ENCODE measurements around the gene SORCS1. TPM values are rescaled to one million over a fixed set of nuclear protein-coding genes. Genes with fewer than 3 reads are reported as not detected.

Gene SORCS1
- total and polyA plus RNA-seq, 2 donors (not counting 1 experiment from before 2014, with no cell fraction given): under 0.01 to 0.01 TPM

- H4K20me1 ChIP-seq (ENCODE audit: control insufficient read depth, extremely low read depth, insufficient read depth, low read length): no peaks in the 10 kb centered on the region
- no peaks in the 10 kb centered on the region for H3K36me3 ChIP-seq (ENCODE audit: control insufficient read depth, insufficient read depth, low read length)
- DNase-seq (ENCODE audit: low read depth in 2 of 2): no peak
- no peak overlapping the region for H3K27ac ChIP-seq (ENCODE audit: insufficient read depth, low read length)
- no peaks in the 10 kb centered on the region for H3K9me3 ChIP-seq (ENCODE audit: control insufficient read depth, insufficient read depth, low read depth, low read length)
- no peak overlapping the region for H2AFZ ChIP-seq (ENCODE audit: low read length)
- TF ChIP-seq CTCF (conservative IDR thresholded peaks at IDR 0.05 in 1 of 2, IDR thresholded peaks at IDR 0.05 in 1 of 2; ENCODE audit: low read depth in 1 of 2, low read length in 2 of 2): no peak
- TF ChIP-seq EZH2 (IDR thresholded peaks at IDR 0.05; ENCODE audit: low read length, missing control alignments): no peak
- no peak overlapping the region for H3K9ac ChIP-seq (ENCODE audit: insufficient read depth, low read length)
- no peaks in the 10 kb centered on the region for H3K79me2 ChIP-seq (ENCODE audit: control insufficient read depth, insufficient read depth, low read length)
- no peak overlapping the region for H3K4me3 ChIP-seq (replicated peaks in 1 of 4; ENCODE audit: control extremely low read depth in 1 of 4, insufficient read depth in 1 of 4, low read depth in 3 of 4, low read length in 4 of 4)
- H3K4me1 ChIP-seq (ENCODE audit: control insufficient read depth, extremely low read depth, insufficient read depth, low read length): no peaks in the 10 kb centered on the region
- no peaks in the 10 kb centered on the region for H3K27me3 ChIP-seq (ENCODE audit: control insufficient read depth, insufficient read depth, low read length)
- no peak overlapping the region for H3K4me2 ChIP-seq (ENCODE audit: extremely low read depth, insufficient read depth, low read length)
Measured at GRCh38 chr10:106768204-106768603, 396.3 kb downstream of the SORCS1 start.

- DNase-seq (ENCODE audit: low read depth in 2 of 2): no peak
- Histone ChIP-seq H3K4me2 (ENCODE audit: extremely low read depth, insufficient read depth, low read length) (no peak overlapping the region), H3K4me1 (ENCODE audit: control insufficient read depth, extremely low read depth, insufficient read depth, low read length) (no peaks in the 10 kb centered on the region), H3K4me3 (replicated peaks in 1 of 4; ENCODE audit: control extremely low read depth in 1 of 4, insufficient read depth in 1 of 4, low read depth in 3 of 4, low read length in 4 of 4) (no peak overlapping the region), H3K27me3 (ENCODE audit: control insufficient read depth, insufficient read depth, low read length) (no peaks in the 10 kb centered on the region), H4K20me1 (ENCODE audit: control insufficient read depth, extremely low read depth, insufficient read depth, low read length) (no peaks in the 10 kb centered on the region), H3K9me3 (ENCODE audit: control insufficient read depth, insufficient read depth, low read depth, low read length) (no peaks in the 10 kb centered on the region), H2AFZ (ENCODE audit: low read length) (no peak overlapping the region), H3K36me3 (ENCODE audit: control insufficient read depth, insufficient read depth, low read length) (no peaks in the 10 kb centered on the region), H3K79me2 (ENCODE audit: control insufficient read depth, insufficient read depth, low read length) (no peaks in the 10 kb centered on the region), H3K27ac (ENCODE audit: insufficient read depth, low read length) (no peak overlapping the region), H3K9ac (ENCODE audit: insufficient read depth, low read length) (no peak overlapping the region)
- TF ChIP-seq CTCF (conservative IDR thresholded peaks at IDR 0.05 in 1 of 2, IDR thresholded peaks at IDR 0.05 in 1 of 2; ENCODE audit: low read depth in 1 of 2, low read length in 2 of 2) (no peak), EZH2 (IDR thresholded peaks at IDR 0.05; ENCODE audit: low read length, missing control alignments) (no peak)
Measured at GRCh38 chr10:106765928-106766327, 398.6 kb downstream of the SORCS1 start.

GRCh38 chr10:106765241-106765754, 399.2 kb downstream of the SORCS1 start:
- TF ChIP-seq EZH2 (IDR thresholded peaks at IDR 0.05; ENCODE audit: low read length, missing control alignments): no peak
- no peak for TF ChIP-seq CTCF (conservative IDR thresholded peaks at IDR 0.05 in 1 of 2, IDR thresholded peaks at IDR 0.05 in 1 of 2; ENCODE audit: low read depth in 1 of 2, low read length in 2 of 2)
- H2AFZ ChIP-seq (ENCODE audit: low read length): no peak overlapping the region
- H4K20me1 ChIP-seq (ENCODE audit: control insufficient read depth, extremely low read depth, insufficient read depth, low read length): no peaks in the 10 kb centered on the region
- H3K9me3 ChIP-seq (ENCODE audit: control insufficient read depth, insufficient read depth, low read depth, low read length): no peaks in the 10 kb centered on the region
- no peak overlapping the region for H3K27ac ChIP-seq (ENCODE audit: insufficient read depth, low read length)
- H3K79me2 ChIP-seq (ENCODE audit: control insufficient read depth, insufficient read depth, low read length): no peaks in the 10 kb centered on the region
- no peaks in the 10 kb centered on the region for H3K4me1 ChIP-seq (ENCODE audit: control insufficient read depth, extremely low read depth, insufficient read depth, low read length)
- no peaks in the 10 kb centered on the region for H3K27me3 ChIP-seq (ENCODE audit: control insufficient read depth, insufficient read depth, low read length)
- no peak overlapping the region for H3K9ac ChIP-seq (ENCODE audit: insufficient read depth, low read length)
- no peak for DNase-seq (ENCODE audit: low read depth in 2 of 2)
- no peak overlapping the region for H3K4me2 ChIP-seq (ENCODE audit: extremely low read depth, insufficient read depth, low read length)
- no peak overlapping the region for H3K4me3 ChIP-seq (replicated peaks in 1 of 4; ENCODE audit: control extremely low read depth in 1 of 4, insufficient read depth in 1 of 4, low read depth in 3 of 4, low read length in 4 of 4)
- no peaks in the 10 kb centered on the region for H3K36me3 ChIP-seq (ENCODE audit: control insufficient read depth, insufficient read depth, low read length)
